K562 treated with DMSO at 1 percent for 12 hours (cell line): ENCODE results near the gene RORB. TPM values are rescaled to one million over a fixed set of nuclear protein-coding genes. Genes with fewer than 3 reads are reported as not detected.

ENCODE experiments used
- total RNA-seq: library from RNA; unstranded; fragments of 300-600 nt; gene quantifications from 2 replicates; pipeline ENCODE4 v1.2.3, GENCODE V29; 2022; ENCODE audit not compliant: insufficient read depth

The RORB gene
- total RNA-seq = not detected in 2 replicates

GRCh38 chr9:74496819-74497747 lies at the start of gene RORB:
TSS of gene RORB (plus strand) at chr9:74497335. CDS start at chr9:74497977, 642 bp downstream.

